NCI-H146 (cell line): ENCODE data around the gene TGFBR1.

Experiments
- DNase-seq: peaks from one replicate; lab custom pipeline; 2025; lab: John Stamatoyannopoulos, UW

Gene TGFBR1

GRCh38 chr9:99137225-99137624 is 32.3 kb downstream of the TGFBR1 start:
- no peak for DNase-seq

DNA sequence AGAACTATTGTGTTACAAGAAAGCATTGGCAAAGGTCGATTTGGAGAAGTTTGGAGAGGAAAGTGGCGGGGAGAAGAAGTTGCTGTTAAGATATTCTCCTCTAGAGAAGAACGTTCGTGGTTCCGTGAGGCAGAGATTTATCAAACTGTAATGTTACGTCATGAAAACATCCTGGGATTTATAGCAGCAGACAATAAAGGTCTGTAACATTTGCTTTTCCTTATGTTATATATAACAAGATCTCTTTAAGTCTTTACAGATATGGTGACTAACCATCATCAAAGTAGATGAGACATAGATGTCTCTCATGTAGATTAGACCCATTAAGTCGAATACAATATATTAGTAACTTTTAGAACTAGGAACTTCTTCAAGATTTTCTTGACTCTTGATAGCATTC is 33.0 kb downstream of the TGFBR1 start:
- no peak for DNase-seq

- DNase-seq, result no peak
Measured at GRCh38 chr9:99138424-99139284, 33.7 kb downstream of the TGFBR1 start.

- no peak for DNase-seq
Measured at GRCh38 chr9:99139868-99140267, 35.0 kb downstream of the TGFBR1 start.

DNA sequence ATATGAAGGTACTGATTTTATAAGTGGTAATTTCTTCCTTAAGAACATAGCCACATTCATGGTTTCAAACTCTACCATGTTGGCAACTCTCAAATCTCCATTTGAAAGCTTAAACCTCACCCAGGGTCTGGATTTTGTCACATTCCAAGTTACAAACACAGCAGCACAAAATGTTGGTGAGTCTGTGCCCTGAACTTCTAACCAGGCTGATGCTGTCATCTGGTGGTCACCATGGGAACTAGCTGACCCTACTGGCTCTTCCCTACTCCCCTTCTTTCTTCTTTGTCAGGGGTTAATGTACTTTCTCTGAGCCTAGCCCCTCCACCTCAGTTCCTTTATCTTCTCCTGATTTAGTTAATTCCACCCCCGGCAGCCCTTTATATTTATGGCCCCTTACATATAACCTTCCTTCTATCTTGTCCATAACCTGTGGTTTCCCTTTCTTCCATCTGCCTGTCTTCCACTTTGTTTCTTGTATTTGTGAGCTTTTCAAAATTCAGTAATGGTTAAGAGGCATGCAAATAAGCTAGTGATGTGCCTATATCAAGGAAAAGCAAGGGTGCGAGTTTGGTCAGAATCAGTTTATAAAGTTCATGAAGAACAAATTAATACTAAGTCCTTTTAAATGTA is 35.9 kb downstream of the TGFBR1 start:
- peak; percentile 23 for DNase-seq

DNA sequence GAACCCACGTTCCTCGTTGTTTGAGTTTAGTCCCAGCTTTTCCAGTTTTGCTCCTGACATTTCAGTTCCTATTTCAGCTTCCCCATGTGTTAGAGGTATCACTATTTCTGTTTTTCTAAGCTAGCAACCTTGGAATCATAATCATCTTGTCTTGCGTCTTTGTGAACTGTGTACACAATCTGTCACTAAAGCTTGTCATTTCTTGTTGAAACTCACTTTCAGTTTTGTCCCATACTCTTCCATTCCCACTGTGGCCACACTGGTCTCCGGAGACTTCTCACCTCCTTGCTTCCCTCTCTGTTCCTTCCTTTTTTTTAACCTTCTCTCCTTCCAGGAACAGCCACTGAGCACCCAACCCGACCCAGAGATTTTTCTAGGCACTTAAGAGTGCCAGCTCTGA is 36.9 kb downstream of the TGFBR1 start:
- DNase-seq, result no peak

DNA sequence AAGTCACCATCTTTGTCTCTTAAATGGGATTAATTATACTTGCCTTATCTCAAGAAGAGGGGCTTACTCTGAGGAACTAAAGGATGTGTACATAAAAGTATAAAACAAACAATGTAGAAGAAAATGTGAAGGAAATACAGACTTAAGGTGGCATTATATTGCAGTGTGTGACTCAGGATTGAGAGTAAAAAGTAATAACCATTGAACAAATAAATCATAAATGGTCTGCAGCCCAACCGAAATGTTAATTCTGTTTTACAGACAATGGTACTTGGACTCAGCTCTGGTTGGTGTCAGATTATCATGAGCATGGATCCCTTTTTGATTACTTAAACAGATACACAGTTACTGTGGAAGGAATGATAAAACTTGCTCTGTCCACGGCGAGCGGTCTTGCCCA is 37.4 kb downstream of the TGFBR1 start:
- DNase-seq, result no peak

DNA sequence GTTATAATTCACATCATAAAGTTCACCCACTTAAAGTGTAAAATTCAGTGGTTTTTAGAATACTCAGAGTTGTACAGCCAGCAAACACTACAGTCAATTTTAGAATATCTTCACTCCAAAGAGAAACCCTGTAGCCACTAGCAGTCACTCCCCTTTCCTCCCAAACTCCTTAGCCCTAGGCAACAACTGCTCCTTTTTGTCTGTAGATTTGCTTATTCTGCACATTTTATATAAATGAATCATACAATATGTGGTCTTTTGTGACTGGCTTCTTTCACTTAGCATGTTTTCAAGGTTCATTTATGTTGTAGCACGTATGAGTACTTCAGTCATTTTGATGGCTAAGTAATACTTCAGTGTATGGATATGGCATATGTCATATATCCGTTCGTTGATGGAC is 38.7 kb downstream of the TGFBR1 start:
- DNase-seq, result no peak

- DNase-seq, result no peak
Measured at GRCh38 chr9:99144966-99145365, 40.1 kb downstream of the TGFBR1 start.

GRCh38 chr9:99146574-99146973 is 41.7 kb downstream of the TGFBR1 start:
- DNase-seq, result no peak

GRCh38 chr9:99147177-99147576 is 42.3 kb downstream of the TGFBR1 start:
- no peak for DNase-seq

DNA sequence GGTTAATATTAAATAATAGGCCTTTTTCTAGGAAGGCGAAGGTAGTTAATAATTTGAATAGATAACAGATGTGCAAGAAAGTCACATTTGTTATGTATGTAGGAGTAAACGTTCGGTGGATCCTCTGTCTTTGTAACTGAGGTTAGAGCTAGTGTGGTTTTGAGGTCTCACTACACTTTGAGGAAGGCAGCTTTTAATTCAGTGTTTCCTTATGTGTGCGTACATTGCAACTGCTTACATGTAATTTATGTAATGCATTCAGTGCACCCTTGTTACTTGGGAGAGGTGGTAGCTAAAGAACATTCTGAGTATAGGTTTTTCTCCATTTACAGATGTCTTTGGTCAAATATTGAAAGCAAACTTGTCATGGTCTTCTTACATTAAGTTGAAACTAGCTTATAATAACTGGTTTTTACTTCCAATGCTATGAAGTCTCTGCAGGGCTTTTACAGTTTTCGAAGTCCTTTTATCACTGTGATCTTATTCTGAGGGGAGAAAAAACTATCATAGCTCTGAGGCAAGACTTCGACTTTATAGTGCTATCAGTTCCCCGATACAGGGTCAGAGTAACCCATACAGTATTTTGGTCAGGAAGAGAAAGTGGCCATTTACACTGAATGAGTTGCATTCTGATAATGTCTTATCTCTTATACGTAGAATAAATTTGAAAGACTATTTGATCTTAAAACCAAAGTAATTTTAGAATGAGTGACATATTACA is 45.7 kb downstream of the TGFBR1 start:
- DNase-seq, result no peak

DNA sequence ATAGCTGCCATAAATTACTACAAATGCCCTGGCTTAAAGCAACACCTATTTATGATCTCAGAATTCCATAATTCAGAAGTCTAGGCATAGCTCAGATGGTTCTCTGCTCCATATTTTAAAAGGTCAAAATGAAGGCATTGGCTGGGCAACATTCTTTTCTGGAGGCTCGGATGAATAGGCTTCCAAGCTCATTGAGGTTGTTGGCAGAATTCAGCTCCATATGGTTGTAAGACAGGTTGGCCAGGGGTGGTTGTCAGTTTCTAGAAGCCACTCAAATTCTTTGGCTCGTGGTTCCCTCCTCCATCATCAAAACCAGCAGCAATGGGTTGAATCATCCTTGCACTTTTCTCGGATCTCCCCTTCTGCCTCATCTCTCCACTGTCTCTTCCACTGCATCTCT is 49.4 kb downstream of the TGFBR1 start:
- DNase-seq, result no peak

DNA sequence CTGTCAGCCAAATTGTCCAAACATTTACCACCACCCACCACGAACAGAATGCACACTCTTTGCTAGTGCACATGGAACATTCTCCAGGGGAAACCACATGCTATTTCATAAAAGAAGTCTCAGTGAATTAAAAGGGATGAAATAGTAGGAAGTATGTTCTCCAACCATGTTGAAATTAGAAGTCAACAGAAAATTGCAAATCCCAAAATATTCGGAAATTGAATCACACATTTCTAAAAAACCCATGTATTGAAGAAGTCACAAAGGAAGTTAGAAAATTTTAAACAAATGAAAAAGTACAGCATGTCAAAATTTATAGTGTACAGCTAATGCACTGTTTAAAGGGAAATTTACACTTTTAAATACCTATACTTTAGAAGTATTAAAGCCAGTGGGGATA is 50.8 kb downstream of the TGFBR1 start:
- no peak for DNase-seq

- DNase-seq, result no peak
Measured at GRCh38 chr9:99158629-99159028, 53.7 kb downstream of the TGFBR1 start.

- no peak for DNase-seq
Measured at GRCh38 chr9:99160173-99160572, 55.3 kb downstream of the TGFBR1 start.

DNA sequence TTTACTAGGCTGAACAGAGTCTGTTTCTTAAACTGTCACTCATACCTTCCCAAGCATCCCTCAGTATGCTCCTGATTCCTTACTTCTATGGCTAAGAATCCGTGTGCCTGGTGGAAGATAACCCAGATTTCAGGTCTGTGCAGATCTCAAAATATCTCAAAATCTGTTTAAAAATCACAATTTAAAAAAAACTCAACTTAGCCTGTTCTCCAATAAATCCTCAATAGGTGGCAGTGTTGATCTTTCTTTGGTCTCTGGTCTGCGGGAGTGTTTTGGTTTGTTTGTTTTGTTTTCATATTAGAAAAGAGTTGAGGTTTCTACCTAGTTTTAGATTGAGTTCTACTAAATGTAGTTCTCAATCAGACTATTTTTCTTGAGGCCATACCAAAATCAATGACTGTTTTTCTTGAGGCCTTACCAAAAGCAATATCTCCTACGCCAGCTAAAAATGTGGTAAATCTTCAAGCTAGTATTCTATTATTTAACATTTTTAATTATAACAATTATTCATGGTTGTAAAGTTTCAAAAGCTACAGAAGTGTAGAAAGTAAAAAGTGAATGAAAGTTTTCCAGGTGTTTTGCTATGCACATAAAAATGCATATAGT is 57.9 kb downstream of the TGFBR1 start:
- DNase-seq, result peak; percentile 29

DNA sequence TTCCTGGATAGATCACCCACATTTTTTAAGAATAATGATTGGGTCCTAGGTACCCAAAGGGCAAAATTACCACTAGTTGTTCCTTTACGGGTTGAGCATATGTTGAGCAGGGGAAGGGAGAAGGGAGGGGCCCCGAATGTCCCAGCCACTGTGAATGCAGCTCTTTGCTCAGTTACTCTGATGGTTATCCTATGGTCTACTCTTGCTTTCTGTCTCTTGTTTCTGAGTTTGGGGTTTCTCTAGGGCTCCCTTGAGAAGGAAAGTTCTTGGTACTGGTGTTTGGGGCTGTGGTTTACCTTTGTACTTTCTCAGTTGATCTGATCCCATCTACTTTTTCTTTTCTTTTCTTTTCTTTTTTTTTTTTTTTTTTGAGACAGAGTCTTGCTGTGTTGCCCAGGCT is 61.2 kb downstream of the TGFBR1 start:
- DNase-seq, result no peak

- DNase-seq, result no peak
Measured at GRCh38 chr9:99167119-99167518, 62.2 kb downstream of the TGFBR1 start.

GRCh38 chr9:99167694-99168093 is 62.8 kb downstream of the TGFBR1 start:
- no peak for DNase-seq

DNA sequence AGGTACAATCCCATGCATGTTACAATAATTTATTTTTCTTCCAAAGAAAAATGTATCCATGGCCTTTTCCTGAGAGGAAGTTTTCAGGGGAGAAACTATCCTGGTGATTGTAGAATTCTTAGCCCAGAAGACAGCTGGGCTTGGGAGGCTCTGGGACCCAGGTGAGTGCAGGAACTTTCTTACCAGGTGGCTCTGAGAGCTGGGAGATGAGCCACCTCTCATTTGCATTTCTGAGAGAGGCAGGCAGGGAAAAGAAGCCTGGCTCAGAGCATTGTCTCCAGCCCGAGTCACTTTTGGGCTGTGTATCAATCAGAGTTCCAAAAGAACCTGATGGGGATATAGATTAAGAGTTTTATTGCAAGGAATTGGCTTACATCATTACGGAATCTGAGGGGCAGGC is 64.2 kb downstream of the TGFBR1 start:
- DNase-seq, result peak; percentile 2

- DNase-seq, result peak; percentile 95
Measured at GRCh38 chr9:99169982-99170761, 65.3 kb downstream of the TGFBR1 start.
